GM12878 (cell line): ENCODE data around the gene MGRN1. TPM values are rescaled to one million over a fixed set of nuclear protein-coding genes. Genes with fewer than 3 reads are reported as not detected.

Experiments
- ATAC-seq: fragments of 200-7000 bp; cut with Tn5 transposase; 3 replicates; pipeline ENCODE4 v1.9.1; 2020; ENCODE audit warnings: mild to moderate bottlenecking, moderate library complexity
- BruUV-seq: library from RNA; stranded (reverse); fragments of 400-500 nt; replicated peaks from 2 replicates; lab custom pipeline; 2021; lab: Mats Ljungman, UMichigan
- CTCF ChIA-PET: fragments of 300-600 bp; sonication (Branson Sonifier 250); formaldehyde crosslinking; extraction: SDS; loops from one replicate; lab custom pipeline; 2021; ENCODE audit warnings: inconsistent platforms; lab: Yijun Ruan, JAX
- POLR2A ChIA-PET: fragments of 350-600 bp; formaldehyde crosslinking; extraction: SDS; loops from one replicate; lab custom pipeline; 2021; ENCODE audit warnings: inconsistent platforms; lab: Charles Lee
- RAD21 ChIA-PET: fragments of 300-600 bp; sonication (Branson Sonifier 250); formaldehyde crosslinking; loops from one replicate; lab custom pipeline; 2023; ENCODE audit warnings: antibody characterized with exemption; ENCODE audit not compliant: unreplicated experiment; lab: Charles Lee
- SMC1A ChIA-PET: fragments of 300-600 bp; sonication (Branson Sonifier 250); formaldehyde crosslinking; loops from one replicate; lab custom pipeline; 2023; ENCODE audit not compliant: unreplicated experiment, uncharacterized antibody; lab: Charles Lee
- DNase-seq: peaks from one replicate; pipeline ENCODE4 v3.0.0-alpha.2; 2011; ENCODE audit warnings: low read depth, low spot score
- FAIRE-seq: peaks from 3 replicates; lab custom pipeline; 2011; peaks lifted over from hg19 to GRCh38; lab: Jason Lieb, UNC
- H2AFZ ChIP-seq: 2 replicates; pipeline ENCODE4 v1.6.0; 2011; ENCODE audit warnings: low read depth, low read length, control low read depth; ENCODE audit not compliant: control insufficient read depth
- H3K27ac ChIP-seq: 2 replicates; pipeline ENCODE4 v1.5.1; 2011; ENCODE audit warnings: control low read depth; ENCODE audit not compliant: control insufficient read depth, insufficient read depth
- H3K27me3 ChIP-seq, 2 experiments: replicated peaks in 1 of 2; 2 replicates each; pipeline versions ENCODE4 v1.6.0 to v1.6.1; 2011; ENCODE audit warnings: low read length in 1 of 2; ENCODE audit not compliant: control insufficient read depth in 2 of 2, insufficient read depth in 2 of 2
- H3K36me3 ChIP-seq, 2 experiments: 2 replicates each; pipeline ENCODE4 v1.5.1; 2011; ENCODE audit warnings: low read length in 1 of 2; ENCODE audit not compliant: control insufficient read depth in 2 of 2, insufficient read depth in 2 of 2
- H3K4me1 ChIP-seq: 2 replicates; pipeline ENCODE4 v1.6.1; 2011; ENCODE audit warnings: mild to moderate bottlenecking, low read length, moderate library complexity, mixed read lengths; ENCODE audit not compliant: control insufficient read depth, insufficient read depth
- H3K4me2 ChIP-seq: 2 replicates; pipeline ENCODE4 v1.6.0; 2011; ENCODE audit warnings: control low read depth; ENCODE audit not compliant: control insufficient read depth, insufficient read depth
- H3K4me3 ChIP-seq: fragments of 200-600 bp; sonication (generic); 2 replicates; pipeline ENCODE4 v1.5.1; 2016
- H3K79me2 ChIP-seq: 2 replicates; pipeline ENCODE4 v1.6.0; 2011; ENCODE audit warnings: low read length; ENCODE audit not compliant: control insufficient read depth, insufficient read depth
- H3K9ac ChIP-seq: 2 replicates; pipeline ENCODE4 v1.8.0; 2011; ENCODE audit warnings: low read length, control low read depth, mixed read lengths; ENCODE audit not compliant: control insufficient read depth, insufficient read depth
- H3K9me3 ChIP-seq: replicated peaks from 3 replicates; pipeline ENCODE4 v1.5.1; 2011; ENCODE audit warnings: mild to moderate bottlenecking, low read length; ENCODE audit not compliant: control insufficient read depth, insufficient read depth
- H4K20me1 ChIP-seq: 2 replicates; pipeline ENCODE4 v1.6.0; 2011; ENCODE audit not compliant: control insufficient read depth, insufficient read depth
- BCL3 ChIP-seq: IDR thresholded peaks from 2 replicates; pipeline ENCODE4 v1.6.1; 2011; ENCODE audit warnings: borderline replicate concordance, low read depth, mild to moderate bottlenecking, moderate library complexity, low read length; ENCODE audit not compliant: insufficient read depth, poor library complexity, severe bottlenecking
- CBX3 ChIP-seq: fragments of 200-600 bp; sonication (generic); IDR thresholded peaks from 2 replicates; pipeline ENCODE4 v1.6.1; 2016; ENCODE audit warnings: low read depth, borderline replicate concordance
- CREM ChIP-seq: IDR thresholded peaks from 2 replicates; pipeline ENCODE4 v1.6.1; 2014; ENCODE audit warnings: antibody characterized with exemption, low read depth
- GATAD2B ChIP-seq: fragments of 450-650 bp; conservative IDR thresholded peaks from 2 replicates; pipeline ENCODE4 v1.6.1; 2017; ENCODE audit warnings: low read depth, mild to moderate bottlenecking, moderate library complexity
- HDGF ChIP-seq: fragments of 450-650 bp; IDR thresholded peaks from 2 replicates; pipeline ENCODE4 v1.6.1; 2016; ENCODE audit warnings: antibody characterized with exemption
- NR2F1 ChIP-seq: fragments of 450-650 bp; conservative IDR thresholded peaks from 2 replicates; pipeline ENCODE4 v1.6.1; 2017; ENCODE audit warnings: mild to moderate bottlenecking
- POLR2A ChIP-seq: IDR thresholded peaks from 2 replicates; pipeline ENCODE4 v1.6.1; 2011; ENCODE audit warnings: low read depth, mild to moderate bottlenecking, low read length
- POU2F2 ChIP-seq: IDR thresholded peaks from 3 replicates; pipeline ENCODE4 v1.6.1; 2011; ENCODE audit warnings: low read depth, mild to moderate bottlenecking, low read length, borderline replicate concordance
- RB1 ChIP-seq: fragments of 450-650 bp; formaldehyde crosslinking; IDR thresholded peaks from 2 replicates; pipeline ENCODE4 v1.6.1; 2017; ENCODE audit warnings: mild to moderate bottlenecking, borderline replicate concordance
- RELB ChIP-seq: fragments of 450-650 bp; IDR thresholded peaks from 2 replicates; pipeline ENCODE4 v1.6.1; 2017; ENCODE audit warnings: low read depth, mild to moderate bottlenecking, moderate library complexity
- RUNX3 ChIP-seq: IDR thresholded peaks from 2 replicates; pipeline ENCODE4 v1.6.1; 2012; ENCODE audit warnings: low read length, inconsistent platforms
- STAT3 ChIP-seq: IDR thresholded peaks from 2 replicates; pipeline ENCODE4 v1.6.1; 2011; ENCODE audit warnings: low read depth, low read length, improper control_type of control experiment
- TCF12 ChIP-seq: IDR thresholded peaks from 2 replicates; pipeline ENCODE4 v1.6.1; 2011; ENCODE audit warnings: low read depth, mild to moderate bottlenecking, low read length
- ZSCAN29 ChIP-seq: fragments of 450-650 bp; IDR thresholded peaks from 2 replicates; pipeline ENCODE4 v1.6.1; 2017; ENCODE audit warnings: mild to moderate bottlenecking, moderate library complexity
- ZZZ3 ChIP-seq: IDR thresholded peaks from 2 replicates; pipeline ENCODE4 v1.6.1; 2011; ENCODE audit warnings: low read depth; ENCODE audit not compliant: control insufficient read depth, insufficient read length
- WGBS: methylation state at CpG from one replicate; pipeline ENCODE4 v1.1.6; 2016; ENCODE audit warnings: low lambda C conversion rate; ENCODE audit not compliant: insufficient replicate concordance, insufficient coverage; ENCODE audit errors: missing lambda C conversion rate; 5-methylcytosine and 5-hydroxymethylcytosine counted together
- in situ Hi-C: fragments of 300-500 bp; cut with MboI; formaldehyde crosslinking; loops from 9 replicates; pipeline ENCODE4 v1.14.3; 2018; ENCODE audit warnings: mixed read lengths
- intact Hi-C: fragments of 100-400 bp; cut with micrococcal nuclease; formaldehyde crosslinking; loops from one replicate; pipeline ENCODE4 v1.14.2; 2022; ENCODE audit not compliant: unreplicated experiment
- polyA plus RNA-seq, 11 experiments: library from polyadenylated mRNA; depleted of rRNA in 4 of 11; unstranded in 6 of 11; stranded (reverse) in 5 of 11; fragments of >200 nt; fragmentation: Nextera tagmentation in 4 of 11; fragmentation: Illumina TruSeq in 1 of 11; extraction: Ambion mirVana in 4 of 11; extraction: Trizol in 1 of 11; gene quantifications; 1 replicate in 1 of 11; 2 replicates in 10 of 11; pipeline versions ENCODE4 v1.2.1 to v1.2.3, GENCODE V29; 2011 to 2016; ENCODE audit warnings: inconsistent platforms in 2 of 11, missing spikeins in 2 of 11, low read depth in 1 of 11
- total RNA-seq, 4 experiments: library from RNA; depleted of rRNA in 3 of 4; stranded (reverse); fragments of >200 nt in 3 of 4; fragmentation: Illumina TruSeq in 1 of 4; extraction: Trizol in 1 of 4; gene quantifications; 2 replicates each; pipeline versions ENCODE4 v1.2.1 to v1.2.3, GENCODE V29; 2013 to 2021

The MGRN1 gene
- total and polyA plus RNA-seq, 10 of the 15 experiments (the other 5 are each of a cell fraction or from before 2014, with no cell fraction given): 0.35 to 86.7 (median 14.6) TPM

GRCh38 chr16:4680673-4681470 is 56.2 kb downstream of the MGRN1 start:
- peak; percentile 9; the same call in 1 of the 2 replicates for TF ChIP-seq POLR2A
- TF ChIP-seq GATAD2B: no peak
- no peak for TF ChIP-seq TCF12
- TF ChIP-seq HDGF: no peak
- no peak for TF ChIP-seq NR2F1
- TF ChIP-seq, all 136 proteins: peak for 1
- Histone ChIP-seq H3K36me3 (peaks cover 0 to 29% of the 10 kb centered on the region in 2 experiments), H3K9me3 (no peaks in the 10 kb centered on the region), H3K27ac (no peak overlapping the region), H4K20me1 (no peaks in the 10 kb centered on the region; the same call in 1 of the 2 replicates), H3K4me2 (no peak overlapping the region), H3K4me1 (no peaks in the 10 kb centered on the region), H3K27me3 (no peaks in the 10 kb centered on the region), H3K79me2 (no peaks in the 10 kb centered on the region), H2AFZ (no peak overlapping the region), H3K4me3 (no peak overlapping the region), H3K9ac (no peak overlapping the region)
- no peak for ATAC-seq
- CTCF ChIA-PET: no interaction called here
- SMC1A ChIA-PET: no interaction called here
- intact Hi-C loops: no loop called here
- WGBS: 93% methylated on average over 22 of the region's 26 CpGs
- POLR2A ChIA-PET: no interaction called here
- BruUV-seq: no TSS peak
- RAD21 ChIA-PET: no interaction called here
- in situ Hi-C loops: no loop called here
- DNase-seq: no peak
- no peak for FAIRE-seq

GRCh38 chr16:4681471-4682083 is 57.0 kb downstream of the MGRN1 start:
- ATAC-seq: no peak
- FAIRE-seq: no peak
- H3K27me3 ChIP-seq: no peaks in the 10 kb centered on the region
- no peaks in the 10 kb centered on the region for H3K79me2 ChIP-seq
- no TSS peak for BruUV-seq
- H3K9me3 ChIP-seq: no peaks in the 10 kb centered on the region
- no peak overlapping the region for H3K4me2 ChIP-seq
- no peak overlapping the region for H3K27ac ChIP-seq
- intact Hi-C loops (no loop called here), in situ Hi-C loops (no loop called here)
- H2AFZ ChIP-seq: no peak overlapping the region
- DNase-seq: no peak
- SMC1A ChIA-PET: no interaction called here
- TF ChIP-seq BCL3: no peak
- TF ChIP-seq CBX3: no peak
- no peak for TF ChIP-seq RELB
- no peak for TF ChIP-seq POU2F2
- no peak for TF ChIP-seq STAT3
- TF ChIP-seq CREM: no peak
- no peak for TF ChIP-seq RUNX3
- no peak for TF ChIP-seq RB1
- TF ChIP-seq POLR2A: no peak
- TF ChIP-seq ZZZ3: no peak
- TF ChIP-seq ZSCAN29: no peak
- 97% methylated on average over 39 of the region's 39 CpGs for WGBS
- RAD21 ChIA-PET: no interaction called here
- POLR2A ChIA-PET: no interaction called here
- CTCF ChIA-PET: no interaction called here
- H3K9ac ChIP-seq: no peak overlapping the region
- peaks cover 0 to 31% of the 10 kb centered on the region in 2 experiments for H3K36me3 ChIP-seq
- no peaks in the 10 kb centered on the region for H3K4me1 ChIP-seq
- no peaks in the 10 kb centered on the region; the same call in 1 of the 2 replicates for H4K20me1 ChIP-seq
- H3K4me3 ChIP-seq: no peak overlapping the region
